Lung microvascular endothelial cell (primary cell): Measurements from ENCODE around the gene KDM8. TPM values are rescaled to one million over a fixed set of nuclear protein-coding genes. Genes with fewer than 3 reads are reported as not detected.

Source experiments
- DNase-seq, 2 donors: peaks; one replicate each; pipeline versions ENCODE4 v3.0.0 to v3.0.0-alpha.2; 2010; ENCODE audit warnings: low read depth in 2 of 2
- total RNA-seq: library from RNA; depleted of rRNA; stranded (reverse); fragments of >200 nt; gene quantifications from 2 replicates; pipeline ENCODE4 v1.2.1, GENCODE V29; 2014

The KDM8 gene
- total RNA-seq: 2.0 and 3.2 TPM in 2 replicates

DNA sequence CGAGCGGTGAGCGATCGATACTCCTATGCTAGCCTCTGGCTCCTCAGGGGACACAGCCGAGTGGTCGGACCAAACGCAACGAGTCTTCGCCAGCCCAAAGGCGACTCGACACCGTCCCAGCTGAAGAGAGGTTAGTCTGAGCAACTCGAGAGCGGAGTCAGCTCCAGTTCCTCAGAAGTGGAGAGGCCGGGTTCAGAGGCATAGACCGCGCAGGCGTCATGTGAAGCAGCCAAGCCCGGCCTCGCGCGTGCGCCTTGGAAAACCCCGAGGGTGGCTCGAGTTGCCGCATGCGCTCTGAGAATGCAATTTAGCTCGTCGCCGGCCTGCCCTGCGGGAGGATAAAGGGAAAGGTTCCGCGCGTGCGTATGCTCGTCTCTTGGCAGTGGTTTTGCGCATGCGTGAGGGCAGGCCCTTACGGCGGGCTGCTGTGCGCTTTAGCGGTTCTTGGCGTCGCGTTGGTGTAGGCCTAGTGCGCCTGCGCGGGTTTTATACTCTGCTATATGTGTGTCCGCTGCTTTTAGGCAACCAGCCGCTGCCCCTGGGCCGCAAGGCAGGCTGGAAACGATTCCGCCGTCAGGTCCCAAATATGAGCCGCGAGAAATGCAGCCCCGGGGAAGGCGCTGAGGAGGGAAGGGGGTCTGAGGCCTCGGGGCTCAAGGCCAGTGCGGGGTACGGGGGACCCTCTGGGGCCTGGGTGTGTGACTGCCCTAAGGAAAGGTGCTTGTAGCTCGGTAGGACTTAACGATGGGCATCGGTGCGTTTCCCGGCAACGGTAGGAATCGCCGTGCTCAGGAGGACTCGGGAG lies at the start of gene KDM8:
TSS of gene KDM8 (plus strand) at position 20 of the 805 bp plus-strand sequence. CDS start 6,598 bp downstream, outside the sequence.
- peak; percentile 100 for DNase-seq

DNA sequence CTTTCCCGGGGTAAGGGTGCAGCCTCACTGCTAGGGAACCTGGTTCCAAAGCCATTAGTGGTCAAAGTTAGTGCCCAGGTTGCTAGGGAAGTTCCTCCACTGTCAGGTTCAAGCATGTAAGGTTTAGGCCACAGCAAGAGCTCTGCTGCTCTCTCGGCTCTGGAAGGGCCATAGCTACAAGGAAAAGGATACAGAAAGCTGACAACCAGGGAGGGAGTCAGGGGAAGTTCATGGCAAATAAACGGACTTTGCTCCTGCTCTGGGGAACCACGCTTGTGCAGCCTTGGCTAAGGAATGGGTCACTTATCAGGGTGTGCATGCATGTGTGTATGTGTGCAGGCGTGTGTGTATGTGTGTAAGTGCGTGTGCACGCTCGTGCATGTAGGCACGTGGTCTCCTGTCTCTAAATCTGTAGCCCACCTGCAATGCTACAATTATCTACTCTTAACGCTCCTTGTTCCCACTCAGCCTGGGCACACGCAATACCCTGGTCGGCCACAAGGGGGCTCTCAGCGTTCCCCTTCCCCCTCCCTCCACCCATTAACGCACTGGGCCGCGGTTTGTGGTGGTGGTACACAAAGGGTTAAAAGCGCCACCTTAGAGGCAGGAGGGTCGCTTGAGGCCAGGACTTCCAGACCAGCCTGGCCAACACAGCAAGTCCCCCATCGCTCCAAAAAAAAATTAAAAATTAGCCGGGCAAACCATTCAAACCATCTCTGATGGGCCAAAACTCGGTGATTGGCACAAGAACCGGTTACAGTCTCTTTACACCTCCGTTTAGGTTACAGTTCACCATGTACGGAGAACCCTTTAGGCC lies 48.4 kb upstream of the KDM8 start:
- DNase-seq: peak; percentile 47 to 63

DNA sequence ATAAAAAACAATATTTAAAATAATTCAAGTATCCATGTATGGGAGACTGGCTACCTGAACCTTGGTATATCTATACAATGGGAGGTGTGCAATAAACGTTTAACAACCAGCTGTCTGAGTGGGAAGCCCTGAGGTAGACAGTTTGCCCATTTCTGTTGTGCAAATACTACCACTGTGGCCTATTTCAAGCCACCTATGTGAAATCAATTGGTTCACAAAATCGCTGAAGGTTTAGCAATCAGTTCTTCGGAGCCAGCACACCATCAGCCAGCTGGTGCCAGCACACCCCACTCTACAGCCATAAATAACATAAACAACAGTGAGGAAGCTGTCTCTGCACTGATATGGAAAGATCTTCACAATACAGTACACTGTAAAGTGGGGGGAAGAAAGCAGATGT lies 46.7 kb upstream of the KDM8 start:
- no peak for DNase-seq

DNA sequence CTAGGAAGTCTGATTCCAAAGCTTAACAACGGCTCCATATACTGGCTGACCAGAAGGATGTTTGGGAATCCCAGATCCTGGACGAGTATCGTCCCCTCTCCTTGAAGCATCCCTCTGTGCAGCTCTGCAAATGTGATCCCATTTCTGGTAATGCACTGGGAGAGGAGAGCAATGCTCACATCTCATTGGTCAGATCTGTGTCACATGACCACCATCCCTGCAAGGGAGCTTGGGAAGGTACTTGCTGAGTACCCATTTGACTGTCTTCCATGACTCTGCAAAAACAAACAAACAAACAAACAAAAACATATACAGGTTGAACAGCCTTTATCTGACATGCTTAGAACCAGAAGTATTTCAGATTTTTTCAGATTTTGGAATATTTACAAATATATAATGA lies 41.9 kb upstream of the KDM8 start:
- no peak for DNase-seq

DNA sequence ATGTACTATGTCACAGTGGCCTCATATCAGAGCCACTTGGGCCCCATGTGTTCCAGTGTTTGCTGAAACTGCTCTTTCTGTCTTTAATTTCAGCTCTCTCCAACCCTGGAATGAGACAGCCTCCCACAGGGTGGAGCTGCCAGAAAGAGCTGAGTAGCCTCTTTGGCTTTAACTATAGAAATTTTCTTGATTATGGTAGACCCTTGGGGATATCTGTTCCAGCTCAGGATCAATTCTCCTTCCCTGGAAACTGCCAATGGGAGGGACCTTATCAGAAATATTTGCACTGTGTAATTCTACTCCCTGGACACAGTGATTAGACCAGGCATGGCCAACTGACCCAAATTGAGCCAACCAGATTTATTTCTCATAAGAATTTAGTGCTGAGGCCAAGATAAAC lies 39.0 kb upstream of the KDM8 start:
- DNase-seq: no peak

DNA sequence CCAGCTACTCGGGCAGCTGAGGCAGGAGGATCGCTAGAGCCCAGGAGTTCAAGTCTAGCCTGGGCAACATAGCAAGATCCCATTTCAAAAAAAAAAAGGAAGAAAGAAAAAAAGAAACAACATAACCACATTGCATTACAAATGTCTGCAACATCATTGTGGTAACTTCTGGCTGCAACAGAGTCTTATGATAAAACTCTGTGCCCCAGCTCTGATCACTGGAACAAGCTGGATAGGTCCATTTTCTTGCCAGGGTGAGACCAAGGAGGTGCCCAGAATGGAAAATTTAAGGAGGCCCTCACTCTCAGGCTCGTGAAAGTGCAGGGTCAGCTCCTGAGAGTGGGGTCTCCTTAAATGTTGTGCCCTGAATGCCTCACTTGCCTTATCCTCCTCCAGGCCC lies 37.8 kb upstream of the KDM8 start:
- no peak for DNase-seq

DNA sequence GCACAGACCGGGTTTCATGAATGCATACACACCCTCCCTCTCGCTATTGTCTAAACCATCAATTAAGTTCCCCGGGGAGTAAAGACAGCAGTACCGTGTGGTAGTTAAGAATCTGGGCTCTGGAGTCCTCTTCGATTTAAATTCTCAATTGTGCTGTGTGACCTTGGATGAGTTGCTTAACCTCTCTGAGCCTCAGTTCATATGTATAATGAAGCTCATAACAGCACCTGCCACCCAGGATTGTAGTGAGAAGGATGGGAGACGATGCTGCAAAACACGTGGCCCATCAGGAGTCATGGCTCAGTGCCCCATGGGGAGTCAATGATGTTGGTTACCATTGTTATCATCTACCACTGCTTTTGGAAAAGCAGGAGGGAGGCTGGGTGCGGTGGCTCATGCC lies 34.5 kb upstream of the KDM8 start:
- no peak for DNase-seq

DNA sequence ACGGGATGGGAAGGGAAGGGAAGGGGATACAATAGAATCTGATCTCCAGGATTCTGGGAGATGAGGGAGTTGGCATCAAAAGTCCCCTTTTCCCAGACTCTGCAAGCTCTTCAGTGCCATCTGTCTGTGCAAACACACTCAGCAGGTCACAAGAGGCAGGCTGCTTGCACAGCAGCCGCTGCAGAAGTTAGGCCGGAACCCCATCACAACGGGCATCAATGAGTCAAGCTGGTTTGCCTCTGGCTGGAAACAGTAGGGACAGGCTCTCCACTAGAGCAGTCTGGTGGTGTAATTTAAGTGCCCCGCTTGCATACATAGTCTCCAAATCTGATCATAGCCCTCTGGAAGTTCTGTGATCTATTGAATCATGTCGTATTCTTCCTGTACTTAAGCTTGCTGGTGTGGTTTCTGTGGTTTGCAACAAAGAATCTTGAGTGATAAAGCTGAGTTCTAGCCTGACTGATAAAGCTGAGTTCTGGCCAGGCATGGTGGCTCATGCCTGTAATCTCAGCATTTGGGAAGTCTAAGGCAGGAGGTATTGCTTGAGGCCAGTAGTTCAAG lies 33.7 kb upstream of the KDM8 start:
- DNase-seq: peak; percentile 44 to 71

DNA sequence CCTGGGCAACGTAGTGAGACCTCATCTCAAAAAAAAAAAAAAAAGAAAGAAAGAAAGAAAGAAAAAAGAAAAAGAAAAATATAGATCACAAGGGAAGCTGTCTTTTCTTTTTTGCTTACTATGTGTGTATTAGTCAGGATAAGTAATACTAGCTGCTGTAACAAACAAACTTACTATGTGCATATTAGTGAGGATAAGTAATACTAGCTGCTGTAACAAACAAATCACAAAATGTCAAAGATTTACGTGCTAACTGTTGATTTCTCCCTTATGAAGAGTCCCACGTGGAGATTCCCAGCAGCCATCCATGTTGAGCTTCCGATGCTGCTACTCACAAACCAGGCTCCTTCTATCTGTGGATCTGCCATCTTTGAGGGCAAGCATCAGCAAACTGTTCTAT lies 31.7 kb upstream of the KDM8 start:
- DNase-seq: no peak

DNA sequence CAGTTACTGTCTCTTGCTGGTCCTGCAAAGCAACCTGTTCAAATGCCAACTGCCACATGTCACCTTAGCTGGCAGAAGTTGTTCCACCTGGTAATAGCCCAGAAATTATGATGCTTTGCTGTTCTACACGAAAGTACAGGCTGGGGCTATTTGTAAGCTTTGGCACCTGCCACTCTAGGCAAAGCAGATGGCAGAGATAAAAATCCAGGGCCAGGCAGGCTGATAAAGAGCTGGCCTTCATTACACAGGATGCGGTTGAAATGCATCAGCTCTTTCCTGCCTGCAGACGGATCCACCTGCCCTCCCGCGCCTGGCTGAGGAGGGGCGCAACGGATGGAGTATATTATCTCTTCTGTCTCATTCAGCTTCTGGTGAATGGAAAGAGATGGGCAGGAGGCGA lies 29.3 kb upstream of the KDM8 start:
- DNase-seq: peak; percentile 45 to 48

DNA sequence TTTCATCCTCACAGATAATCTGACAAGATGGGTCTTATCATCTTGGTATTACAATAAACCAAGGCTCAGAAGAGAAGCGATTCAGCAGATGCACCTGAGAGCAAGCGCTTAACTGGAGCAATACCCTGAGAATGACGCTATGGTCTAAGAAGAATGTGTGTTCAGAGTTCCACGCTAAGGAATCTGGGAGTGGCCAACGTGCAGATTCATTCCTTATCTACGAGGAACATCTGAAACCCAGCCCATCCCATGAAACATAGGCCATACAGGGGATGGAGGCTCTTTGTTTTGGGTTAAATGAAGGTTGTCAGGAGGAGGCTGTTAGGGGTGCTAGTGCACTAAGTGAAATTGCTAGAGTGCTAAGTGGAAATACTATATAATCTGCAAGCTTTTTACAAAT lies 28.5 kb upstream of the KDM8 start:
- peak in 1 of 2 donors; percentile 25 for DNase-seq

DNA sequence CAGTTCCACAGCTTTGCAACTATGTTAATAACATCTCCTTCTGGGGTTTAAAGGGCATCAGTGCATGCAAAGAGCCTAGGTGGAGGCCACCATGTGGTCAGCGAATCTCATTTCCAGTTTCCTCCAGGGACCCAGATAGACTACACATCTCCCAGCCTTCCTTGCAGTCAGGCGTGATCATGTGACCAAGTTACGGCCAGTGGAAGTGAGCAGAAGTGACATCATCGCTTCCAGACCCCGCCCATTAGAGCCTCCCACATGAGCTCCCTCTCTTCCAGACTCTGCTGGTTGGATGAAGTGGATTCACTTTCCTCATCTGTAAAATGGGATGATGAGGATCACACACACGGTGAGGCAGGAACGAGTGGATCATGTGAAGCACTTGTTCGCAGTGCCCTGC lies 27.4 kb upstream of the KDM8 start:
- DNase-seq: no peak

DNA sequence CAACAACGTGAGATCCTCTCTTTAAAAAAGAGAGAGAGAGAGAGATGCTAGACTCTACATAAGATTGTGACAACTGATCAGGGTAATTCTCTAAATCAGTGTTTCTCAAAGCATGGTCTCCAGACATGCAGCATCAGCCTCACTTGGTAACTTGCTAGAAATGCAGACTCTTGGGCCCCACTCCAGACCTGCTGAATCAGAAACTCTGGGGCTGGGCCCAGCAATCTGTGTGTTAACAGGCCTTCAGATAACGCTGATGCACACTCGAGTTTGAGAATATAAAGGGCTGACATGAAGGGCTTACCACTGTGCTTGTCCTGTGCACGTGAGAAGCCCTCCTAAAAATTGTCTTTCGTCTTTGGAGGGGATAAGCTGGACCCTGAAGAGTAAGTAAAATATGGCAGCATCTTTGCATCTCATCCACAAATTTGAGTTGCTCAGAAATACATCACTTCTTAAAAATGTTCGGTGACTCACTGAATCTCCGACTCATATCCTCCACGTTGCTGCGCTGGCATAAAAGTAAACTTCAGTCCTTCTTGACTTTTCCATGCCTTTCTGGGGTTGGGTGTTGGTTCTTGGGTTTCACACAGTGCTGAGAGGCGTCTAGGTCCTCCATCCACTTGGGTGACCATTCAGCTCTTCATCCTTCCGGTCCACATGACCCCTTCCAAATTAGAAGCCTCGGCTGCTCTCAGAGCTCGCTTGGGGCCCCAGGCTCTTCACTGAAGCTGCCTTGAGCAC lies 26.1 kb upstream of the KDM8 start:
- peak in 1 of 2 donors; percentile 83 for DNase-seq

DNA sequence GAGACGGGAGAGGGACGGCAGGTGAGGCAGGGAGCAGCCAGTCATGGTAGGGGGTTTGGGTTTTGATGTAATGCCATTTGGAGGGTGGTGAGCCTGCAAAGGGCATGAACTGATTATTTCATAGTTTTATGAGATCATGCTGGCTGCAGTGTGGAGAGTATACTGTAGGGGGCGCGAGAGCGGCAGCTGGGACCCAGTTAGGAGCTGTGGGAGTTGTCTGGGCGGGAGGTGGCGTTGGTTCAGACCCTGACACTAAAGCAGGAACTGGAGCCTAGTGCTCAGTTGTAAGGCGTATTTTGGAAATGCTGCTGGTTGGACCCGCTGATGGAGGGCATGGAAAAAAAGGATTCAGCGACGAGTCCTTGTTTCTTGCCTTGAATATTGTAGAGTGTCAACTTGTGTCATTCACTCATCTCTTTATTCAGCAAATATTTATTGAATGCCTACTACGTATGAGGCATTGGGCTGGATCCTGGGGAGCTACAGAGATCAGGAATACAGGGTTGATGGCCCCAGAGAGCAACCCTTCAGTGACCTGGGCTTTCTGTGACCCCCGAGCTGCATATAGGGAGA lies 23.7 kb upstream of the KDM8 start:
- DNase-seq: peak; percentile 76 to 84

DNA sequence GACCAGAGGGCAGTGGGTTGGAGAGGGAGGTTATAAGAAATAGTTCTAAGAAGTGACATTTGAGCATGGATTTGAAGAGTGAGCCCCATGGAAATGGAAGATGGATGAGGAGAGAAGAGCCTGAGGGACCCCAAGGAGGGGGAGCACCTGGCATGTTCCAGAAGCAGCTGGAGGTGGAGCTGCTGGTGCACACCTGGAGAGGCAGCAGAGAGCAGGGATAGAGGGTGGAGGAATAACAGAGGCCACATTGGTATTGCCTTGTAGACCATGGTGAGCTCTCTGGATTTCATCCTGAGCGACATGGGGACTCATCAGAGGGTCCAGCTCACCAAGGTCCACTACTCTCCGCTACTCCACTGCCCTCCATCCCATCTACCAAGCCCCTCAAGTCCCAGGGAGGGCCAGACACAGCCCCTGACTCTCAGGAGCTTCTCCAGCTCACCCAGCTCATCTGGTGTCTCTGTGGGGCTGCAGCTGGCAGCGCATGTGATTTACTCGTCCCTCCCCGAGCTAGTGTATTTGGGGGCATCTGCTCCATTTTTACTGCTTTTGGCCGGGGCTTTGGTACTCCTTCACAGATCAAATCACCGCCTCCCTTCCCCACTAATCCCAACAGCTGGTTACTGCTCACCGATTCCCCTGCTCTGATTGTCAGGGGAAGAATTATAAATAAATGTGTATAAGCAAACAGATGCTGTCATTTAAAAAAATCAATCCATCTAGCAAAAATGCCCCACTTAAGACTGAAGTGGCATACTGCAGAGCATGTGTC lies 22.1 kb upstream of the KDM8 start:
- DNase-seq: no peak

DNA sequence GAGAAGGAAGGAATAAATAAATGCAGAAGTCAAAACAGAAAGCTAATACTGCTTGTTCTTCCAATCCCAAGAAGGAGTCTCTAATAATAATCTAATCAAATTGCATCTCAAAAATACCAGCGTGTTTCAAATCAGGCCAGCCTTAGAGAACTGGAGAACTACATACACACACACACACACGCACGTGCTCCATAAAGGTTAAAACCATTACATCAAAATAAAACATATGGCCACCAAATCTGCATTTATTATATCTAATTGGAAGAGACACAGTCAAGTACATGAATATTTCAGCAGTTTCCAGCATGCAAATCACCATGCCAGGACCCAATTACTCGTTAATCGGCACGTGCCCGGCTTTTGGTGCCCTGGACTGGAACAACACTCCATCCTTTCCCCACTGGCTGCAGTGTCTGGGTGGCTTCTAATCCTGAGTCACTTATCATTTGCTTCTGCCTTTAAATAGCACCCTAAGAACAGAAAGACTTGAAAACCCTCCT lies 20.4 kb upstream of the KDM8 start:
- DNase-seq: no peak

DNA sequence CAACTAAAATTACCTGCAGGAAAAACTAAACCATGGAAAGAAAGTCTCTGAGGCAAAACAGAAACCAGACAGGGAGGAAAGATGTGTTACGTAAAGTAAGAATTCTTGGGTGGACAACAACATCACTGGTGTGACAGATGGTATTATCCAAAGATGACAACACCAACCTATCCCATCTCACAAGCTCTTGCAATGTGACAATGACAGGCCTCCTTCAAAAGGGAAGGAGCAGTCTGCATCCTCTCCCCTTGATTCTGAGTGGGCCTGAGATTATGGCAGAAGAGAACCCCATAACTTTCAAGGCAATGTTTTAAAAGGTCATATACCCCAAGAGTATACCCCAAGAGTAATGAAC lies 17.6 kb upstream of the KDM8 start:
- DNase-seq: no peak

DNA sequence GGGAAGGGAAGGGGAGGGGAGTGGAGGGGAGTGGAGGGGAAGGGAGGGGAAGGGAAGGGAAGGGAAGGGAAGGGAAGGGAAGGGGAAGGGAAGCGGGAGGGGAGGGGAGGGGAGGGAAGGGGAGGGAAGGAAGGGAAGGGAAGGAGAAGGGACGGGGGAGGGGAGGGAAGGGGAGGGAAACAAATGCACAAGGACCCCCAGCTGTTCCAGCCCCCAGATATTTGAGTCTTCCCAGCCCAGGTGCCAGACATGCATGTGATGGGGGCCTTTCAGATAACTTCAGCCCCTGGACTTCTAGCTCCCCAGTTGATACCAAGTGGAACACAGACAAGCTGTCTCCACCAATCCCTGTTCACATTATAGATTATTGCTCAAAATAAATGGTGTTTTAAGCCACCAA lies 14.7 kb upstream of the KDM8 start:
- no peak for DNase-seq

DNA sequence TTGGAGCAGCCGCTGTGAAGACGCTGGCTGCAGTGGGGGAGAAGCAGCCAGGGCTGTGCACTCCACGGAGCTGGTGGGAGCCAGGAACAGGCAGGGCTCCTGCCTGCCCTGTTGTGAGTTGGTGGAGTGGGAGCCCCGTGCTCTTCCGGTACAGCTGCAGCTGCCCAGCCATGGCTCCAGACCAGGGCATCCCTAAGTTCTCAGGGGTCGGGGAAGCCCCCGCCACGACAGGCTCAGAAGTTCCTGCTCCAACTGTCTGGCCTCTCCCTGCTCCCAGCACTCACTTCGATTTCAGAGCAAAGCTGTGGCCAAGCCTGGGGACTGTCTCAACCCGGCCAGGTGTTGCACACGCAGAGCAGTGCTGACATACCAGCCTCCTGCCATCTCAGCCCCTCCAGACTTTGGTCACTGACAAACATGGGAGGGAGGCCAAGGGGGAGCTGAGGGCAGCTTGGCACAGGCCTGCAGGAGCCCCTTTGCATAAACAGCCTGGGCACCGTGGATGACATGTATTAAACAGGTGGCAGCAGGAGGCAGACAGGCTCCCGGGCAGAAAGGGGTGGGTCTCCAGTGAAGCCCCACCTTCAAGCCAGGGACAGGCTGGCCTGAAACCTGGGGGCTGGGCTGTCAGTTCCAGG lies 13.9 kb upstream of the KDM8 start:
- no peak for DNase-seq

DNA sequence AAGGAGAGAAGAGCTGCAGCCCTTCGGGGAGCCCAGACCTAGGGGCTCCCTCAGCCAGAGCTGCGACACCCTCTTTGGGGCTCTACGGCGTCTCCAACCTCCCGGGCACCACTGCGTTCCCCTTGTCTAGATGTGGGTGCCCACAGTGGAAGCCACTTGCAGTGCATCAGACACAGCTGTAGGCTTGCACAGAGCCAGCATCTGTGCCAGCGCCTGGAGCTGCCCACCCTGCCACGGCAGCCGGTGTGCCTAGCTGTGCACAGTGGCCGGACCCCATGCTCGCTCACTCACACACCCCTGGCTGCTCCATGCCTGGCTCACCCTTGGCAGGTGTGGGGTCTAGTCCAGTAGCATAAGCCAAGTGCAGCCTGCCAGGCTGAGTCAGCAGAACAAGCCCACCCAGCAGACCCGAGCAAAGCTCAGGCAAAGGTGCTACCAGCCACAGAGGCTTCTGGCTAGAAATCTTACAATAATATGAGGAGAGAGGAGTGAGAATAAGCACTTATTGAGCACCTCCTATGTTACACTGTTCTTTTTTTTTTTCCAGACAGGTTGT lies 12.9 kb upstream of the KDM8 start:
- no peak for DNase-seq
